ENCODE data around the gene TMEM191C.
"Not testable (repeated sequence)": the region's sequence is repeated elsewhere in the genome, so short reads cannot be mapped to it uniquely, and the experiment has no call there.

DNA sequence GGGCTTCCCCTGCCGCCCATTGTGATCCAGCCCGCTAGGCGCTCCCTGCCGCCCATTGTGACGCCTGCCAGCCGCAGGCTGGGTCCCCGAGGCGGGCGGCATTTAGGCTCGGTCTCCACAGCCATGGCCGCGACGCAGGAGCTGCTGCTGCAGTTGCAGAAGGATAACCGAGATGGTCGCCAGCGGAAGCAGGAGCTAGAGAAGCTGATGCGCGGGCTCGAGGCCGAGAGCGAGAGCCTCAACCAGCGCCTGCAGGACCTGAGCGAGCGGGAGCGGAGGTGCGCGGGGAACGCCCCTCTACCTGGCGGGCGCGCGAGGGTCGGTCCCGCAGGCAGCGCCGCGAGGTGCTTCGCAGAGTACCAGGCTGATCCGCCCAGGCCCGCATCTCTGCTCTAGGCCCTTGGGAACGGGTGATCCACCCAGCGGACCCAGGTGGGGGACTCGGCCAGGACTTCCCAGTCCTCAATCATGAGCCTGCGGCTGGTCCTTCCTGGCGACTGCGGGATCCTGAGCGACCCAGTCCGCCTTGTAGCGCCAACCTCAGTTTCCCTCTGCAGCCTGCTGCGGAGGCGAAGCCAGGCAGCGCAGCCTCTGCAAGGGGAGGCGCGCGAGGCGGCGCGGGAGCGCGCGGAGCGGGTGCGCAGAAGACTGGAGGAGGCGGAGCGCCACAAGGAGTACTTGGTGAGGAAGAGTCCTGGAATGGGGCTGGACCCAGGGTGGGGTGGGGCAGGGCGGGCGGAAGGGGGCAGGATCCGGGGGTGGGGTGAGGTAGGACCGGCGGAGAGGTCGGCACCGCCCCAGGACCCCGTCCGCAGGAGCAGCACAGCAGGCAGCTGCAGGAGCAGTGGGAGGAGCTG lies at the start of gene TMEM191C:
- not testable (repeated sequence) for TF ChIP-seq EZH2 (IDR thresholded peaks at IDR 0.05); FOXP2 (optimal IDR thresholded peaks at IDR 0.05; ENCODE audit: control extremely low read depth, extremely low read length, insufficient read depth)
